ENCODE results near the gene ZMYND15.
A peak's percentile ranks its signal among the peaks of the same experiment; 100 is the strongest.

ZMYND15 gene

DNA sequence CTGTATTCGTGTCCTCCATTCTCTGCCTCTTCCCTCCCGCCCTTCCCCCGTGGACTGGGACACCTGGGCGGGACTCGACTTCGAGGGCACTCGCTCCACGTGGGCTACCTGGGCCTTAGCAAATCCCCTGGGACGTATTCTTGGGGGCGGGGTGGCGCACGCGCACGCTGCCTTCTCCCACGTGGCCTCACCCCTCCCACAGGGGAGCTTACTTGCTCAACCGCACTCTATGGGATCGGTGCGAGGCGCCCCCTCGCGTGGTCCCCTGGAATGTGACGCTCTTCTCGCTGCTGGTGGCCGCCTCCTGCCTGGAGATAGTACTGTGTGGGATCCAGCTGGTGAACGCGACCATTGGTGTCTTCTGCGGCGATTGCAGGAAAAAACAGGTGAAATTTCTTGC, 43.0 kb downstream of the ZMYND15 start:
- no peaks in the 10 kb centered on the region for H3K9me3 ChIP-seq (ENCODE audit: control insufficient read depth in 1 of 2, low read length in 2 of 2)
- H3K4me3 ChIP-seq (ENCODE audit: low read depth in 1 of 2, low read length in 2 of 2) = no peak overlapping the region
- no peak overlapping the region for H3K9ac ChIP-seq (ENCODE audit: low read depth in 1 of 2, low read length in 2 of 2)
- peaks cover 0 to 9% of the 10 kb centered on the region in 2 donors for H3K36me3 ChIP-seq (ENCODE audit: control insufficient read depth in 1 of 2, insufficient read depth in 2 of 2, low read length in 2 of 2)
- peaks cover 16 to 24% of the 10 kb centered on the region in 2 donors for H3K4me1 ChIP-seq (ENCODE audit: control insufficient read depth in 1 of 2, insufficient read depth in 2 of 2, low read length in 2 of 2)
- no peak overlapping the region for H3K27ac ChIP-seq (ENCODE audit: low read depth, low read length)
- peaks cover 0 to 4% of the 10 kb centered on the region in 2 donors for H3K27me3 ChIP-seq (ENCODE audit: control insufficient read depth in 1 of 2, insufficient read depth in 2 of 2, low read length in 2 of 2)

DNA sequence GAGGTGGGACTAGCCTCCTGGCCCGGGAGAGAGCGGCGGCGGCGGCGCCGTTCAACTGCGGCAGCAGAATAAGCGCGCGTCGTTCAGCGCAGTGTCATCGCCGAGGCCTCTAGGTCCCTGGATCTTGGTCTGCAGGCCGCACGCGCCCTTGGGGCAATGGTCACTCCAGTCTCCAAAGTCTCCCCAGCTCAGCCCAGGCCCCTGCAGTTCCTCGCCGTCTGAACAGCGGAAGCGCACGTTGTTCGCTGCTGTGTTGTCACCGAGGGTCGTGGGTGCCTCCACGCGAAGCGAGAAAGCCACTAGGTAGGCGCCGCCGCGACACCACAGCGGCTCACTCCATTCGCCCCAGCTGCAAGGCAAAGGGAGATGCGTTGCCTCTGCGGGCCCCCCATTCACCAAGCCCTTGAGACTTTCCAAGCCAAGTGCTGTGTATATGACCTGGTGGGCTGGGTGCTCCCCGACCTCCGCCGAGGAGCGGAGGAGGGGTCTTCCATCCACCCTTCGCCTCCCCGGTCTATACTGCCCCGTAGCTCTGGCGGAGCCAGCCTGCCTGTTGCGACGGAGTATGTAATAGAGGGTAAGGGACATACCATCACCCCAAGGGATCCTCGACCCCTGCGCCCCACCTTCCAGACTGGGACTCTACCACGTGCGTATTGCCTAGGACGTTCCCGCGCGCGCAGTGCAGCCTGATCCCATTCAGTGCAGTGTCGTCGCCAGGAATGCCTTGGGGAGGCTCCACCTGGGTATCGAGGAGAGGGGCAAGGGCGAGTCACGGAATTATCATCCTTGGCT, 45.9 kb downstream of the ZMYND15 start:
- H3K9me3 ChIP-seq (ENCODE audit: control insufficient read depth in 1 of 2, low read length in 2 of 2) = no peaks in the 10 kb centered on the region
- peak overlapping the region in 1 of 2 donors; percentile 38 for H3K9ac ChIP-seq (ENCODE audit: low read depth in 1 of 2, low read length in 2 of 2)
- peaks cover 0 to 9% of the 10 kb centered on the region in 2 donors for H3K36me3 ChIP-seq (ENCODE audit: control insufficient read depth in 1 of 2, insufficient read depth in 2 of 2, low read length in 2 of 2)
- peaks cover 21 to 30% of the 10 kb centered on the region in 2 donors for H3K4me1 ChIP-seq (ENCODE audit: control insufficient read depth in 1 of 2, insufficient read depth in 2 of 2, low read length in 2 of 2)
- peaks cover 0 to 4% of the 10 kb centered on the region in 2 donors for H3K27me3 ChIP-seq (ENCODE audit: control insufficient read depth in 1 of 2, insufficient read depth in 2 of 2, low read length in 2 of 2)
- H3K4me3 ChIP-seq (ENCODE audit: low read depth in 1 of 2, low read length in 2 of 2) = peak overlapping the region; percentile 12 to 28
- H3K27ac ChIP-seq (ENCODE audit: low read depth, low read length) = no peak overlapping the region

DNA sequence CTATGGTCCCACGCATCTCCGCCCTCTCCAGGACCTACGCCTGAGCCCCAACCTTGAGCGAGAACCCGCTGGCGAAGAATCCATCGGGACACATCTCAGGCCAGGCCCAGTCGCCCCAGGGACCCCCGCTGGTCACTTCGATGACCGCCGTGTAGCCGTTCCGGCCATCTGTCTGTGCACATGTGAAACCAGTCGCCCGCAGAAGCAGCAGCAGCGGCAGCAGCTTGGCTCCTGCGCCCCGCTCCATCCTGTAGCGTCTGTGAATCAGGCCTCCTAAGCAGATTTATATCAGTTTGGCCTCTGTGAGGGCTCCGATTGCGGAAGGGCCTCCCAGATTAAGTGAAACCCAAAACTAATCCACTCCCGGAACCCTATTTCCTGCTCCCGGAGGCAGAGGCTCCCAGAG, 46.5 kb downstream of the ZMYND15 start, which contains the start of gene VMO1:
Gene VMO1, minus strand, starts transcription at position 259 of the 406 bp plus-strand sequence. Its CDS starts 12 bp downstream, at position 247.
- Histone ChIP-seq H3K27ac (ENCODE audit: low read depth, low read length) (no peak within 1 kb of the TSS), H3K36me3 (ENCODE audit: control insufficient read depth in 1 of 2, insufficient read depth in 2 of 2, low read length in 2 of 2) (peaks cover 0 to 9% of the 10 kb centered on the region in 2 donors), H3K4me3 (ENCODE audit: low read depth in 1 of 2, low read length in 2 of 2) (peak within 1 kb of the TSS; percentile 12 to 28), H3K9me3 (ENCODE audit: control insufficient read depth in 1 of 2, low read length in 2 of 2) (no peaks in the 10 kb centered on the region), H3K4me1 (ENCODE audit: control insufficient read depth in 1 of 2, insufficient read depth in 2 of 2, low read length in 2 of 2) (peaks cover 21 to 31% of the 10 kb centered on the region in 2 donors), H3K27me3 (ENCODE audit: control insufficient read depth in 1 of 2, insufficient read depth in 2 of 2, low read length in 2 of 2) (peaks cover 0 to 4% of the 10 kb centered on the region in 2 donors), H3K9ac (ENCODE audit: low read depth in 1 of 2, low read length in 2 of 2) (peak within 1 kb of the TSS in 1 of 2 donors; percentile 38)

DNA sequence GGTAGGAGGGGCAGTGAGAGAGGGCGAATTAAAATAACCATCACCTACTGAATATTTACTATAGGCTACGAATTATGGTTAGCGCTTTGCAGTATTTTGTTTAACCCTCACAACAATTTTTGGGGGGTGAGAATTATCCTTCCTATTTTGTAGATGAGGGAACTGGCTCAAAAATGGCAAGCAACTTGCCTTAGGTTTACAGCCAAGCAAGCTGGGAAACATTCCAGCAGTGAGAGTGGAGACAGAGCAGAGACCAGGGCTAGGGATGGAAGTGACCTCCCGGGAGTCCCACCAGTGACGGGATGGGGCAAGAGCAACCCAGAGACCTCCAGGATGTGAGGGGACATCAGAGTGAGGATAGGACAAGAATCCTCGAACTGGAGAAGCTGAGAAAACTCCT, 46.9 kb downstream of the ZMYND15 start:
- peaks cover 0 to 9% of the 10 kb centered on the region in 2 donors for H3K36me3 ChIP-seq (ENCODE audit: control insufficient read depth in 1 of 2, insufficient read depth in 2 of 2, low read length in 2 of 2)
- no peaks in the 10 kb centered on the region for H3K9me3 ChIP-seq (ENCODE audit: control insufficient read depth in 1 of 2, low read length in 2 of 2)
- peak overlapping the region in 1 of 2 donors; percentile 28 for H3K4me3 ChIP-seq (ENCODE audit: low read depth in 1 of 2, low read length in 2 of 2)
- H3K4me1 ChIP-seq (ENCODE audit: control insufficient read depth in 1 of 2, insufficient read depth in 2 of 2, low read length in 2 of 2) = peaks cover 21 to 31% of the 10 kb centered on the region in 2 donors
- peak overlapping the region in 1 of 2 donors; percentile 38 for H3K9ac ChIP-seq (ENCODE audit: low read depth in 1 of 2, low read length in 2 of 2)
- peaks cover 0 to 4% of the 10 kb centered on the region in 2 donors for H3K27me3 ChIP-seq (ENCODE audit: control insufficient read depth in 1 of 2, insufficient read depth in 2 of 2, low read length in 2 of 2)
- no peak overlapping the region for H3K27ac ChIP-seq (ENCODE audit: low read depth, low read length)

DNA sequence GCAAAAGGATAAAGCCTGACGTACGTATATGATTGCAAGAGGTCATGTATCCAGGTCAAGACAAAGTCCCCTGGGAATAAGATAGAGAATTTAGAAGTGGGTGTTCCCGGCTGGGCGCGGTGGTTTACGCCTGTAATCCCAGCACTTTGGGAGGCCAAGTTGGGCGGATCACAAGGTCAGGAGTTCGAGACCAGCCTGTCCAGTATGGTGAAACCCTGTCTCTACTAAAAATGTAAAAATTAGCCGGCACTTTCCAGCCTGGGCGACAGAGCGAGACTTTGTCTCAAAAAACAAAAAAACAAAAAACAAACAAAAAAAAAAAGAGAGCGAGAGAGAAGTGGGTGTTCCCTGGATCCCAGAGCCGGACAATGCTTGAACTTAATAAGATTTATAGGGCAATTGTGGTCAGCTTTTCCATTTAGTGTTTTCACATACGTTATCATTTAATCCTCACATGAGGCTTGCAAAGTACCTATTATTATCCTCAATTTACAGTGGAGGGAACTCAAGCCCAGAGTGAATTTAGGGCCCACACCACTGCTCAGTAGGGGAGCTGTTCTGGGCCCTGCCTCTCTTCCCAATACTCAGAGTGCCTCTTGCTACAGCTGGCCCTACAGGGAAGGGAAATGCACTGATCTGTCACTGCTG, 48.6 kb downstream of the ZMYND15 start:
- H3K4me1 ChIP-seq (ENCODE audit: control insufficient read depth in 1 of 2, insufficient read depth in 2 of 2, low read length in 2 of 2) = peaks cover 21 to 31% of the 10 kb centered on the region in 2 donors
- no peaks in the 10 kb centered on the region for H3K9me3 ChIP-seq (ENCODE audit: control insufficient read depth in 1 of 2, low read length in 2 of 2)
- H3K27me3 ChIP-seq (ENCODE audit: control insufficient read depth in 1 of 2, insufficient read depth in 2 of 2, low read length in 2 of 2) = no peaks in the 10 kb centered on the region
- H3K4me3 ChIP-seq (ENCODE audit: low read depth in 1 of 2, low read length in 2 of 2) = peak overlapping the region; percentile 73 to 86
- peak overlapping the region; percentile 20 for H3K27ac ChIP-seq (ENCODE audit: low read depth, low read length)
- H3K36me3 ChIP-seq (ENCODE audit: control insufficient read depth in 1 of 2, insufficient read depth in 2 of 2, low read length in 2 of 2) = peaks cover 0 to 3% of the 10 kb centered on the region in 2 donors
- H3K9ac ChIP-seq (ENCODE audit: low read depth in 1 of 2, low read length in 2 of 2) = peak overlapping the region; percentile 88 to 90

- Histone ChIP-seq H3K9me3 (ENCODE audit: control insufficient read depth in 1 of 2, low read length in 2 of 2) (no peaks in the 10 kb centered on the region), H3K27me3 (ENCODE audit: control insufficient read depth in 1 of 2, insufficient read depth in 2 of 2, low read length in 2 of 2) (no peaks in the 10 kb centered on the region), H3K4me3 (ENCODE audit: low read depth in 1 of 2, low read length in 2 of 2) (peak within 1 kb of the TSS; percentile 73 to 86), H3K9ac (ENCODE audit: low read depth in 1 of 2, low read length in 2 of 2) (peak within 1 kb of the TSS; percentile 88 to 90), H3K4me1 (ENCODE audit: control insufficient read depth in 1 of 2, insufficient read depth in 2 of 2, low read length in 2 of 2) (peaks cover 21 to 31% of the 10 kb centered on the region in 2 donors), H3K36me3 (ENCODE audit: control insufficient read depth in 1 of 2, insufficient read depth in 2 of 2, low read length in 2 of 2) (peaks cover 0 to 3% of the 10 kb centered on the region in 2 donors), H3K27ac (ENCODE audit: low read depth, low read length) (peak within 1 kb of the TSS; percentile 92)
These were observed 49.4 kb downstream of the ZMYND15 start, which contains the start of gene GLTPD2 for GRCh38 chr17:4788807-4789700. TSS of gene GLTPD2 (plus strand) at chr17:4788964. CDS start at chr17:4789012, 48 bp downstream.

GRCh38 chr17:4789701-4789950, 50.0 kb downstream of the ZMYND15 start:
- H3K27ac ChIP-seq (ENCODE audit: low read depth, low read length) = peak overlapping the region; percentile 92
- H3K27me3 ChIP-seq (ENCODE audit: control insufficient read depth in 1 of 2, insufficient read depth in 2 of 2, low read length in 2 of 2) = no peaks in the 10 kb centered on the region
- no peaks in the 10 kb centered on the region for H3K9me3 ChIP-seq (ENCODE audit: control insufficient read depth in 1 of 2, low read length in 2 of 2)
- peaks cover 21 to 31% of the 10 kb centered on the region in 2 donors for H3K4me1 ChIP-seq (ENCODE audit: control insufficient read depth in 1 of 2, insufficient read depth in 2 of 2, low read length in 2 of 2)
- H3K4me3 ChIP-seq (ENCODE audit: low read depth in 1 of 2, low read length in 2 of 2) = peak overlapping the region; percentile 73 to 86
- peaks cover 0 to 3% of the 10 kb centered on the region in 2 donors for H3K36me3 ChIP-seq (ENCODE audit: control insufficient read depth in 1 of 2, insufficient read depth in 2 of 2, low read length in 2 of 2)
- peak overlapping the region; percentile 88 to 90 for H3K9ac ChIP-seq (ENCODE audit: low read depth in 1 of 2, low read length in 2 of 2)

GRCh38 chr17:4789951-4790704, 50.5 kb downstream of the ZMYND15 start:
- H3K36me3 ChIP-seq (ENCODE audit: control insufficient read depth in 1 of 2, insufficient read depth in 2 of 2, low read length in 2 of 2) = peaks cover 0 to 3% of the 10 kb centered on the region in 2 donors
- H3K9me3 ChIP-seq (ENCODE audit: control insufficient read depth in 1 of 2, low read length in 2 of 2) = no peaks in the 10 kb centered on the region
- peak overlapping the region; percentile 73 to 86 for H3K4me3 ChIP-seq (ENCODE audit: low read depth in 1 of 2, low read length in 2 of 2)
- H3K9ac ChIP-seq (ENCODE audit: low read depth in 1 of 2, low read length in 2 of 2) = peak overlapping the region; percentile 88 to 90
- peaks cover 21 to 31% of the 10 kb centered on the region in 2 donors for H3K4me1 ChIP-seq (ENCODE audit: control insufficient read depth in 1 of 2, insufficient read depth in 2 of 2, low read length in 2 of 2)
- no peaks in the 10 kb centered on the region for H3K27me3 ChIP-seq (ENCODE audit: control insufficient read depth in 1 of 2, insufficient read depth in 2 of 2, low read length in 2 of 2)
- H3K27ac ChIP-seq (ENCODE audit: low read depth, low read length) = peak overlapping the region; percentile 92

GRCh38 chr17:4790705-4791088, 51.1 kb downstream of the ZMYND15 start:
- Histone ChIP-seq H3K4me3 (ENCODE audit: low read depth in 1 of 2, low read length in 2 of 2) (peak overlapping the region; percentile 73 to 86), H3K4me1 (ENCODE audit: control insufficient read depth in 1 of 2, insufficient read depth in 2 of 2, low read length in 2 of 2) (peaks cover 20 to 27% of the 10 kb centered on the region in 2 donors), H3K27ac (ENCODE audit: low read depth, low read length) (peak overlapping the region; percentile 92), H3K9me3 (ENCODE audit: control insufficient read depth in 1 of 2, low read length in 2 of 2) (no peaks in the 10 kb centered on the region), H3K9ac (ENCODE audit: low read depth in 1 of 2, low read length in 2 of 2) (peak overlapping the region; percentile 88 to 90), H3K36me3 (ENCODE audit: control insufficient read depth in 1 of 2, insufficient read depth in 2 of 2, low read length in 2 of 2) (peaks cover 0 to 2% of the 10 kb centered on the region in 2 donors), H3K27me3 (ENCODE audit: control insufficient read depth in 1 of 2, insufficient read depth in 2 of 2, low read length in 2 of 2) (no peaks in the 10 kb centered on the region)

Data from duodenal mucosa (tissue), 2 donors.